Amniotic epithelial cell (primary cell): ENCODE results near the gene ACSL4.
"Not testable (repeated sequence)": the region's sequence is repeated elsewhere in the genome, so short reads cannot be mapped to it uniquely, and the experiment has no call there.

Experiments used
- DNase-seq: peaks from one replicate; pipeline ENCODE4 v3.0.0-alpha.2; 2010; ENCODE audit warnings: low read depth

ACSL4 gene

DNA sequence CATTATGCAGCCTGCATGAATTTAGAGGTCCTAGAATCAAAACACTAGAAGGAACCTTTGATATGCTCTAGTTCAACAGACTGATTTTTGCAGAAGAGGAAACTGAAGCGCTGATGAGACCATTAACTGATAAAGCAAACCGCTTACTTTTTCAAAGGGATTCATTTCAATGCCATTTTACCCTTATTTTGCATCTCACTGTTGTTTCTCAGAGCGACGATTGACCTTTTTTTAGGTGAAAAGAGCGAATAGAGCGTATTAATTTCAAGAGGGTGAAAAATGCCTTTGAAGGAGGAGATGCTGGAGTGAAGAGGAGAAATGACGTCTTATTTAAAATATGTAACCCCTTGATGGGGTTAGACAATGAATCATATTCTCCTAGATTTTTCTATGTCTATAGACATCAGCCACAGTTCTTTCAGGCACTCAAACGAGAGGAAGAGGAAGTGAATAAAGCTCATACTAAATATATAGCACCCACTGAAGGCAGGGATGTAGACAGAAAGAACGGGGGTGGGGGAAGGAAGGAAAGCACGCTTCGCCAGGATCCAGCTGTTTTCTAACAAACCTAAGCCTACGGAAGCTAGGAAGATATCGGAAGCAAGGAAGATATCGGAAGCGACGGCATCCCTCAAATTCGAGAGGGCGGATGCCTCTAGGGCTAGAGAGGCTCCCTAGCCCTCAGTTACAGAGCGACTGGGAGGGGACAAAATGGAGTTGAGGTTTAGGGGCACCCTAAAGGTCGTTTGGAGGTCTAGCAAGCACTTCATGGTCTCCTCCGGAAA is 848 bp downstream of the ACSL4 start:
- DNase-seq = peak; percentile 57

DNA sequence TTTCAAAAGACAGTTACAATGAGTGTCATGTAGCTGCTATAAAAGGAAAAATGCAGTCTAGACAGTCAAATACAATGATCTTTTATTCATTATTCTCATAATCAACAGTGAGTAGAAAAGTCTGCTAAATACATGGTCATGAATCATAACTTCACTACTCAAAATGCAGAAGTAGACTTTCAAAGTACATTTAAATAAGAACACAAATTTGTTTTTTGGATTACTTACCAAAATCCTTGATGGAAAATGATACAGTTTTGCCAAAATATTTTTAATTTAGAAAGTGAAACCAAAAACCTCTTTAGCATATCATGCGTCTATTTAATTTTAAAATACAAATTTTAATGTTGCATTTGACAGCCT is 4.9 kb downstream of the ACSL4 start:
- no peak for DNase-seq

DNA sequence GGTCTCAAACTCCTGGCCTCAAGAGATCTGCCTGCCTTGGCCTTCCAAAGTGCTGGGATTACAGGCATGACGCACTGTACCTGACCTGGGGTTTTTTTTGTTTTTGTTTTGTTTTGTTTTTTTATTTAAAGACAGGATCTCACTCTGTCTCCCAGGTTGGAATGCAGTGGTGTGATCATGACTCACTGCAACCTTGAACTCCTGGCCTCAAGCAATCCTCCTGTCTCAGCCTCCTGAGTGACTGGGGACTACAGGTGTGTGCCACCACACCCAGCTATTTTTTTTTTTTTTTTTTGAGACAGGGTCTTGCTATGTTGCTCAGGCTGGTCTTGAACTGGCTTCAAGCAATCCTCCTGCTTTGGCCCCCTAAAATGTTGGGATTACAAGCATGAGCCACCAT is 8.1 kb downstream of the ACSL4 start:
- DNase-seq = not testable (repeated sequence)

DNA sequence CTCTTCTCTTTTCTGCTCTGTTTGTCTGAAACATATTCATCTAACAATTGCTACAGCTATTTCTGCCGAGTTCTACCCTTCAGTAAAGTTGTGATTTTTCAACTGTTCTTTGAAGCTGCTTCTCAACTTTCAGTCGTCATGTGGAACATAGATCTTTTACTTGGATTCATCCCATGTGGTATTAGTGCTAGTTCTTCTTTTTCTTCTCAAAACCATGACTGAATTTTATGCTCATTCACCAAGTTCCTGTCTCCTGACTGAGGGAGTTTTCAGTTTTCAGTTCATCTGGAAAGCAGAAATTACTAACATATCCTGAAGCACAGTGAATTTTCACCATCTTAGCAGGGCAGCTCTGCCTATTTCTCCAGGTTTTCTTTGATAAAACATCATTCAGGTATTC is 12.1 kb downstream of the ACSL4 start:
- DNase-seq = no peak

DNA sequence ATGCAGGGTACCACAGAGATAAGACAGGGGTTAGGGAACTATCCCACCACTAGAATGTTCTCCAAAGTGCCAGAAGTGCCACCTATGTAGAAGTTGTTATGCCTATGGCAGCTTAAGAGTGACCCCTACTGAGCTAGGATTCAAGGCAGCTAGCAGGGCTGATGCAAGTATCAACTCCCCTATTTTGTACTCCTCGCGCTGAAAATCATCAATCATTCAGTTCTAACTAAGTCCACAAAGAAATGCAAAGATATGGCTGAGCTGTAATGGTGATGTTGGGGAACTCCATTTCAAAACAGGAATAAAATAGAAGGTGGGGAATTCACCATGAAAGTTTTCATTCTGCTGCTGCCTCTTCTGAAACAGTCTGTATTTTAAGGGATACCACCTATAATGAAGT is 13.8 kb downstream of the ACSL4 start:
- no peak for DNase-seq

DNA sequence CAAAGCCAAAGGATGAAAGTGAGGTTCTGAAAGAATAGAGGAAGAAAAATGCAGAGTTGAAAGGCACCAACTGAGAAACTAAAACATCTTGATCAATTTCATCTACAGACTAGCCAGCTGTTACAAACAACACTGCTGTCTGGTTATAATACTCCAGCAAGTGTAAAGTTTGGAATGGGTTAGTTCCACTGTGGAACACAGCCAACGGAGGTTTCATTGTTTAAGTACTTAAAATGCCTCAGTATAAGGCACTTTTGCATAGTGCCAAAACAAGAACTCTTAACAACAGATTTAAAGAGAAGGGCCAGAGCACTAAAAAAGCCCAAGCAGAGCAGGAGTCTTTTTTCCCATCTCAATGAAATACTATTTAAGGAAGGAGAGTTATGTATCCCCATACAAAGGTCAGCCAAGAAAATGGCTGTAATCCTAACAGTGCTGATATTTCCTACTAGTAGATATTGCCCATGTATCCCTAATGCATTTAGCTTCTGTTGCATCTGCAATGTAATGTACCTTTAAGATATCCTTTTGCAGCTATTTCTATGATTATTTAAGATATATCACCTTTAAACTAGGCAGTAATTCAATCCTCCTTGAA is 16.5 kb downstream of the ACSL4 start:
- no peak for DNase-seq

DNA sequence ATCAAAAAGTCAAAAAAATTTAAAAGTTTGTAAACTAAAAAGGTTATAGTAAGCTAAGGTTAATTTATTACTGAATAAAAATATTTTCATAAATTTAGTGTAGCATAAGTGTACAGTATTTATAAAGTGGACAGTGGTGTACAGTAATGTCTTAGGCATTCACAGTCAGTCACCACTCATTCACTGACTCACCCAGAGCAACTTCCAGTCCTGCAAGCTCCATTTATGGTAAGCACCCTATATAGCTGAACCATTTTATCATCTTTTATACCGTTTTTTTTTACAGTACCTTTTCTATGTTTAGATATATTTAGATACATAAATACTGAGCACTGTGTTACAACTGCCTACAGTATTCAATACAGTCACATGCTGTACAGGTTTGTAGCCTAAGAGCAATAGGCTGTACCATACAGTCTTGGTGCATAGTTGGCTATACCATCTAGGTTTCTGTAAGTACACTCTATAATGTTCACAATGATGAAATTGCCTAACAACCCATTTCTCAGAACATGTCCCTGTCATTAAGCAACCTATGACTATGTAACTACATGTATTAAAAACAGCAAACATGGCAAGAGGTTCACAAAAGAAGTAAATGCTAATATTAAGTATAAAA is 18.6 kb downstream of the ACSL4 start:
- peak; percentile 78 for DNase-seq

DNA sequence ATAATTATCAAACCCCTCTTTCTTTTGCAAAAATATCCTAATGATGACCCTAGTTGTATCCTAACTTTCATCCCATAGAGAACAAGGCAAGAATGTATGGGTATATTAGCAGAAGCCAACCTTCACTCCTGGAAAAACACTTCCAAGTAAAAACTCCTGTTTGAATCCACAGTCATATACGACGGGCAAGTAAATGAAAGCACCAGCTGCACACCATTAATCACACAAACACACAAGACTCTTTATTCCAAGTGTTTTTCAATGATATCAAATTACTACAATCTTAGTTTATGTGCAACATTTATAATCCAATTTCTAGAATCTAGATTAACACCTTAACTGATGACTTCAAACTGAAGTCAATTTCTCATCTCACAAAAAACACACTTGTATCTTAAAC is 22.9 kb downstream of the ACSL4 start:
- no peak for DNase-seq

DNA sequence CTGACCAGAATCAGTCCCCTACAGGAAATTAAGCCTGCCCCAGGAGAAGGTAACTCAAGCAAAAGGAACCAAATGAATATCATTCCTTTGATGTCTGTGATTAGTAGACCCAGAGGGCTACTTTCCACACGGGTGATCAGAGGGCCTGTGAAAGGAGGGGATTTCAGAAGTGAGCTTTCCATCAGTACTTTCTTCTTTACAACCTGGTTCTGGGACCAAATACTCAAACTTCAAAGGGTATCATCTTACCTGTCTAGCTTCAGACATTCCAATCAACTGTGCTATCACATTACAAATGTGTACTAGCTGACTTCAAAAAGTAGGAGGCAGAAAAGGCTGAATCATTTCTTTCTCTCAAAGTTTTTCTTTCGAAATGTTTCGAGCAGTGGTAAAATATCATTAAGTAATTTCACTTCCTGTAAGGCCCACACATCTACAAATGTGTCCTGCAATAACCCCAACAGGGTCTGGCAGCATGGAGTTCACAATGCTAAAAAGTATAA is 23.9 kb downstream of the ACSL4 start:
- DNase-seq = peak; percentile 72

DNA sequence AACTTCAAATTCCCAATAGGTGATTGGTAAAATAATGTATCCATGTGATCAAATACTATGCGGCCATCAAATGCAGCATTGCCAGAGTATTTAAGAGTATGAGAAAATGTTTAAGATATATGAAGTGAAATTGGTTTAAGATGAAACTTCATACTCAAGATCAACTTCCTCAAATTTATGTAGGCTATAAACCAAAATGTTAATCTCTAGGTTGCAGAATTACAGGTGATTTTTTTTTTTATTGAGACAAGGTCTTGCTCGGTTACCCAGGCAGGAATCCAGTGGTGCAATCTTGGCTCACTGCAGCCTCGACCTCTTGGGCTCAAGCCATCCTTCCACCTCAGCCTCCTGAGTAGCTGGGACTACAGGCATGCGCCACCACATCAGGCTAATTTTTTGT is 25.3 kb downstream of the ACSL4 start:
- DNase-seq = no peak

DNA sequence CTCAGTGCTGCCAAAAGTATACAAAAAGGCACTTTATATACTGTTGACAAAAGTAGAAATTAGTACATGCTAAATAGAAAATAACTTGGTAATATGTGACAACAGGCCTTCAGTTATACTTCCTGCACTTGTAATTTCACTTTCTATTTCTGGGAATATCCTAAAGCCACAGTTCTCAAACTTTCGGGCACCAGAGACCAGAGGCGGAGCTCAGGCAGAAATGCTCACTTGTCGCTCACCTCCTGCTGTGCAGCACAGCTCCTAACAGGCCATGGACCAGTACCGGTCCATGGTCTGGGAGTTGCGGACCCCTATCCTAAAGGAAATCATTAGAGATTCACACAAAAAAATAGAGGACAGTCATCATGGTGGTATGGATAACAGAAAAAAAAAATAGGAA is 25.7 kb downstream of the ACSL4 start:
- no peak for DNase-seq

DNA sequence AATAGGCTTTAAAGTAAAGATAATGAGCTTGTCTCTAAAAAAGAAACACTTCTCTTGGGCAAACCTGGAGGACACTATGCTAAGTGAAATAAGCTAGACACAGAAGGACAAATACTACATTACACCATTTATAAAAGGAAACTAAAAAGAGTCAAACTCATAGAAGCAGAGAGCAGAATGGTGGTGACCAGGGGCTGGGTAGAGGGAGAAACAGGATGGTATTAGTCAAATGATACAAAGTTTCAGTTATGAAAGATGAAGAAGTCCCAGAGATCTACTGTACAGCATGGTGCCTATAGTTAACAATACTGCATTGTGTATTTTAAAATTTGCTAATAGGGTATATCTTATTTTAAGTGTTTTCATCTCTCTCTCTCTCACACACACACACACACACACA is 28.5 kb downstream of the ACSL4 start:
- DNase-seq = no peak

DNA sequence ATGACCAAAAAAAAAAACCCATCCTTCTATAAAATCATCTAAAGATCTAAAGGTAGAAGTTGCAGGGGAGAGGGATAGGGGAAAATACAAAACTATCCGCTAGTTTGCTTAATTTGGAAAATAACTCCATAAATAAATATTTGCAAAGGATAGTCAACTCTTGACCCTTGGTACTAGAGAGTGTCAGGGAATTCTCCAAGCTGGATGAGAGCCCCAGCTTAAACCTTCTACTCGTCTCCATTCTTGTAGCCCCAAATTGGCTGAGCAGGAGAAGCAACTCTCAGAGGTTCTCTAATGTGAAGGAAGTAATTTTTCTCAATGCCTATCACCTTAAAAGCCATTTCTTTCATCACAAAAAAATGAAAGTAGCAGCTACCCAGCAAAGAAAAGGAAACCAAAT is 35.2 kb downstream of the ACSL4 start:
- DNase-seq = no peak

DNA sequence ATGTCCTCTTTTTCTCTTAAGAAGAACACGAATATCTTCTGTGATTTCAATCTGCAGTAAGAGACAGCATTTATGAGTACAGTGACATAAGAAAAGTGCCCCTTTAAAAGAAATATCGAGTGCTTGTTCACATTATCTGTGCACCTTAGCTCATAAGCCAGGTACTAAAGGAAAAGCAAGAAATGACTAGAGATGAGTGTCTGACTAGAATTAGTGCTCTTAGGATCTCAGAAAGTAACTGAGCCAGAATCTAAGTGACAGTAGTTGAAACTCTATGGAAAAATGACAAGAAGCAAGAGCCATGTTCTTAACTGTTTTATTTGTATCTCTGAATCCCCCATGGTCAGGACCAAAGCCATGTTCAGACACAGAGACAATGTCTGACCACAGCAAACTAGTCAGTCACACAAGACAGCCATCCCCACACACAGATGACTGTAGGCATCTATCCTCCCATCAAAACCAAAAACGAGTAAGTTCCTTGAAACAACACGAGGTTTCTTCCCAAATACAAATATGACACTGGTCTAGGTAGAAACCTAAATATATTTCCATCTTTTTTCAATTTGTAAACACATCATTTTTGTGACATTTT is 36.8 kb downstream of the ACSL4 start:
- DNase-seq = no peak

DNA sequence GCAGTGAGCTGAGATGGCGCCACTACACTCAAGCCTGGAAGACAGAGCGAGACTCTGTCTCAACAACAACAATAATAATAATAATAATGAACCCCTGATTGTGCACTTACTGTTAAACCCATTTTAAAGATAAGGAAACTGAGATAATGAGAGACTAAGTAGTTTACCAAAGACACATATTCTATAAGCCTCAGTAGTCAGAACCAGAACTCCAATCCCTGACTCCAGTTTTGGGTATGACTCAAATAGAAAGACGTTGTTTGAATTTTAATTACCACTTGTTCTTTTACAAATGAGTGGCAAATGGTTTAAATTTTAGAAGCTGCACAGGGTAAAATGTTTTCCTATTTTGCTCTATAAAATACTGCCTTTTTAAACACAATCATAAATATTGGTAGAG is 37.4 kb downstream of the ACSL4 start:
- no peak for DNase-seq

DNA sequence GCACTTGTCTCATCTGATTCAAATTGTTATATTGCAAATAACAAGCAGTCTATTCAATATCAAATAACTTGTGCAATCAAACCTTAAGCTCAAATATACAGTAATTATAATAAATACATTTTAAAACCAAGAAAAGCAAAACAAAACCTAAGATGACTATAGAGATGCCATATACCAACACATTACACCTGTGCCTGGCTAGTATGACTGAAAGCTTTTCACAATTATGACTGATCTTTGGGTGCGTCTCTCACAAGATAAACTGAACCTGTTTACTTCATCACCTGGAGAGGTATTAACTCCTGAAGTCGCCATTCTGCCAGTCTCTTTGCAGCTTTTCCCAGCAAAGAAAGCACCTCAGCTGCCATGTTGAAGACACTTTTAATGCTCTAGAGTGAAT is 41.3 kb downstream of the ACSL4 start:
- no peak for DNase-seq

DNA sequence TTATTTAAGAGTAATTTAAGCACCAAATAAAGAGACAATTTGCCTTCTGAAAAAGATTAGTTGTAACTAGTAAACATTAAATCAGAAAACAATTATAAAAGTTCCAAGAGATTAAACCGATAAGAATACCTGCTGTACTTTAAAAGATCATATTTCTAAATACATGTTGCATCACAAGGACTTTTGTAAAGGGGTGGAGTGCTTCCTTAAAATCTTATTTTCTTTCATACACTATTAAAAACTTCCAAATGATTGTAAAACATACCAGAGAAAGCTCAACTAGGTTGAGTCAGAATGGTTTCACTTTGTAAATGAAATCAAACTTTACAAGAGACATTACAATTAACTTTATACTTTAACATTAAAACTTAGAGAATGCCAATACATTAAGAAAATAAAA is 41.8 kb downstream of the ACSL4 start:
- no peak for DNase-seq

DNA sequence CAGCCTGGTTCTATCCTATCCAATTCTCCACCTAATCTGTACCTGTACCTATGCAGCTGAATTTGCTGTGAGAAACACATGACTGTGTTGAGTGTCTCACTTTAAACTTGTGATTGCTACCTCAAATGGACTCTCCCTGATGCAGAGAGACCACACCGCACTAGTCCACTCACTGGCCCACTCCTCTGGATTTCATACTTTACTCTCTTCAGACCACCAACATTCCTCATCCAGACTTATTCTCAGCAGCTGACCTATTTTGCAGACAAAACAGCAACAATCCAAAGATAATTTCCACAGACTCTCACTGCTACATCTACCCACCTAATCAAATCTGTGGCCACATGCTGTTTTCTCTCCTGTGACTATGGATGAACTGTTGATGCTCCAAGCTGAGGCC is 45.2 kb downstream of the ACSL4 start:
- no peak for DNase-seq

DNA sequence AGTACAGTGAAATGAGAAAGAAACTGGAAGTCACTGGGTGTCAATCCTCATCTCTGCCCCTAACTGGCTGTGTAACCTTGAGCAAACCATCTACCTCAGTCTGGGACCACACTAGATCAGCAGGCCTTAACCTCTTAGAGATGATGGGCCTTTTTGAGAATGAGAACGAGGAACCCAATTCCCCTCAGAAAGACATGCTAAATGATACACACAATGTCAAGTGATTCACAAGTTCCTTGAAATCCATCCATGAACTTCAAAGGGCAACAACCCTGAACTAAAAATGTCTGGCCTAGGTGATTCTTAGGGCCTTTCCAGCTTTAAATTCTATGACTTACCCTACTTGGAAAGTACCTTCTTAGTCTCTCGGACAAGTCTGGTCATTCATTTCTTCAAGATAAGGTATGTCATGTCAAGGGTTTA is 47.4 kb downstream of the ACSL4 start:
- no peak for DNase-seq

DNA sequence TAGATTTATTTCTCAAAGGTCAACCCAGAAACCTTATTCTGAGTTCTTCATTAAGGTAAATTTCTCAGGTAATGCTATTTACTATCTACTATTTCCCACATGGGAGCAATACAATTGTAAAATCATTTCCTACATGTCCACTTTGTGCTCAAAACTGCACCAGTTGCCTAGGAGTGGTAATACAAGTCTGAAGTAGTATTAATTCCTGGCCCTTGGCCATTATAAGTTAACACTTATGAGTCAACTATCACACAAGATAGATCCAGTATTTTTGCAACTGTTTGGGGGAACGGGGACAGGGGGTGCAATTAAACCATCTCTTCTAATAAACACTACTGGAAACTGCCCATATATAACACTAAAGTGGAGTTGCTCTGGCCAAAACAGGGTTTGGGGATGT is 48.9 kb downstream of the ACSL4 start:
- peak; percentile 9 for DNase-seq

DNA sequence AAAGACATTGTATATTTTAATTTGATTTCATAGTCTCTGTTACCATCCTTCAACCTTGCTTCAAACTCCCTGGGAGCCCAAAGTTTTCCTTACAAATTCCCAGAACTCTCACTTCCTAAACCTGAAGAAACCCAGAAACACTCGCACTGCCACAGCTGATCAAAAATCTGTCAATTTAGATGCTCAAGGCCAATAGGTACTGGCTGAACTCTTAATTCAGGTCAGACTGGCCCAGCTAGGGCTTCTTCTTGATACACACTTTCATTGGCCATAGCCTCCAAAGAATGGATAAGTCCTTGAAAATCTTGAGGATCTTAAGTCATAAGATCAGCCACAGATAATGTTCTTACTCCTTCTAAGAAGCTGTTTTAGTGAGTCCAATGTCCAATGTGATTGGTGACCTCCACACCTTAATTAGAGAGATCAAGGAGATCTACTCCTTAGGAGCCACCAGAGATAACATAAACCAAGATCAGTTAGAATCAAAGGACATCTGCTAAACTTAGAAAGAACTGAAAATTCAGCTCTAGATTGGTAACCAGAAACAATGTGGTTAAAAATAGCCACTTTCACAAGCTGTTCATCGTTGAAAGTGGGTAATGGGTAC is 51.5 kb downstream of the ACSL4 start:
- DNase-seq = no peak

DNA sequence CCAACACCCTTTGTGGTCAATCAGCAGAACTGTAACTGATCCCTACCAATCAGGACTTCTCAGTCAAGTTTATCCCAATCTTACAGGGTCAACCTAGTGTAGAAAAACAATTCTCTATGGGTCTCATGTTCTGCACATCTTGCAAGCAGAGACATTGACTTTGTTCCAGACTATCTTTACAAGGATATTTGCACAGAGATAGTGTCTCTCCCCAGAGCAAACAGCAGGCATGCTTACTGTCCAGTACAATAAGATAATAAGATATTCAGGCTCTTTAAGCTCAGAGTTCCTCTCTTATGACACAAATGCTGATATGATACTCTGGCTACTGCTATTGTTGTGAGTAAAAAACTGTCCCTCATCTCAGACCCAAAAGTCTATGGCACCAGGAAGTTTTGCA is 53.2 kb downstream of the ACSL4 start:
- no peak for DNase-seq

DNA sequence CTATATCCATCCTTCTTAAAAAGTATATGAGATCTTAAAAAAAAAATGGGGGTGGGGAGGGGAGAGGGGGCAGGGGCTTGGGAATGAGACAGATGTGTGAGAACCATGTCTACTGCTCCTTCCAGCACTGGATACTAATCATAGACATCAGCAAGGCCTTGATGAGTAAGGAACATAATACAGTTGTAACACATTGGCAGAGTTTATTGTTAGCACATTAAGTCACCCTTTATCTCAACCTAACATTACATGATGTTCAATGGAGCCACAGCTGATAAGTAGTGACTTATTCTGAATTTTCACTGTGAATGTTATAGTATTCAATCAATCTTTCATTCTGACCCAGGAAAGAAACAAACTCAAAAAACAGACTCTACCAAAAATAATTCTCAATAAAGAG is 60.8 kb downstream of the ACSL4 start:
- peak; percentile 40 for DNase-seq
